GM13976 (cell line): Measurements from ENCODE around the gene RTTN.

ENCODE experiments used
- DNase-seq: peaks from one replicate; pipeline ENCODE4 v3.0.0; 2012; ENCODE audit warnings: low spot score
- in situ Hi-C: fragments of 300-500 bp; cut with MboI; formaldehyde crosslinking; loops from one replicate; pipeline ENCODE4 v1.12.0; 2022; ENCODE audit warnings: low sequenced_read_pairs, mixed read lengths, inconsistent platforms; ENCODE audit not compliant: unreplicated experiment
- TF ChIP-seq, protein P1 (sequence below): IDR thresholded peaks from 2 replicates; pipeline ENCODE4 v1.5.1; 2012; ENCODE audit warnings: borderline replicate concordance, mild to moderate bottlenecking; ENCODE audit not compliant: insufficient read depth; ENCODE audit errors: extremely low read depth, missing control alignments, control extremely low read depth

RTTN gene

DNA sequence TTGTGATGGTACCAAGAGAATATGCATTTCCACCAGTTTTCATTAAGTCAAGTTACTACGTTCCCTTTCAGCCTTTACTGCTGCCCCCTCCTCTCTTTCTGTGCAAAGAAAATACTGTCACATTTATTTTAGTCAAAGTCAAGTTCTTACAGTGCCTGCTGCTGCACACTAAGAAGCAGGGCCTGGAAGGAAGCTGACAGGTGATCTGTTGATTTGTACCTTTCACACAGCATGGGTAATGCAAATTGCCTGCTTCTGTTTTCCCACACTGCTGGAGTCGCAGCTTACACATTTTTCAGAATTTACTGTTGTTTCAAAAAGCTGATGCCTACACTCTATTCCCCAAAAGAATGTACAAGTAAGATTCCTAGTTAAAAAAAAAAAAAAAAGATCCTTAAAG, 209.1 kb downstream of the RTTN start:
- TF ChIP-seq, protein P1, sequence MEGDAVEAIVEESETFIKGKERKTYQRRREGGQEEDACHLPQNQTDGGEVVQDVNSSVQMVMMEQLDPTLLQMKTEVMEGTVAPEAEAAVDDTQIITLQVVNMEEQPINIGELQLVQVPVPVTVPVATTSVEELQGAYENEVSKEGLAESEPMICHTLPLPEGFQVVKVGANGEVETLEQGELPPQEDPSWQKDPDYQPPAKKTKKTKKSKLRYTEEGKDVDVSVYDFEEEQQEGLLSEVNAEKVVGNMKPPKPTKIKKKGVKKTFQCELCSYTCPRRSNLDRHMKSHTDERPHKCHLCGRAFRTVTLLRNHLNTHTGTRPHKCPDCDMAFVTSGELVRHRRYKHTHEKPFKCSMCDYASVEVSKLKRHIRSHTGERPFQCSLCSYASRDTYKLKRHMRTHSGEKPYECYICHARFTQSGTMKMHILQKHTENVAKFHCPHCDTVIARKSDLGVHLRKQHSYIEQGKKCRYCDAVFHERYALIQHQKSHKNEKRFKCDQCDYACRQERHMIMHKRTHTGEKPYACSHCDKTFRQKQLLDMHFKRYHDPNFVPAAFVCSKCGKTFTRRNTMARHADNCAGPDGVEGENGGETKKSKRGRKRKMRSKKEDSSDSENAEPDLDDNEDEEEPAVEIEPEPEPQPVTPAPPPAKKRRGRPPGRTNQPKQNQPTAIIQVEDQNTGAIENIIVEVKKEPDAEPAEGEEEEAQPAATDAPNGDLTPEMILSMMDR: no peak
- in situ Hi-C loops: no loop called here
- no peak for DNase-seq

DNA sequence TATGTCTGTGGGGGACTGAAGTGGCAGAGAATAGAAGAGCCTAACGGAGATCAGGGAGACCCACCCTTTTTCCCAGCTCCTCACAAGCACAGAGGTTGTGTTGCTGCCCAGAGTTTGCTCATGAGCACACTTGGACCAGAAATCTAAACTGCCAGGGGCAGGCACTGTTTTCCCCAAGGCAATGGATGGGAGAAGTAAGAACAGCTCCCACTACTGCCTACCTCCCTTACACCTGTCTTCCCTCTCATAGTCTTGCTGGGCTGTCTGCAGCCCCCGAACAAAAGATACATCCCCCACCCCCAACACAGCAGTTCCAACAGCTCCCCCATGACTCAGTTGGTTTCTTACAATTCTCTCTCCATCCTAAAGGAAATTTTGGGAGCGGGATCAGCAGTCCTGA, 209.7 kb downstream of the RTTN start:
- in situ Hi-C loops: no loop called here
- TF ChIP-seq, protein P1: no peak
- no peak for DNase-seq

GRCh38 chr18:69992776-69993175, 212.7 kb downstream of the RTTN start:
- TF ChIP-seq, protein P1: no peak

GRCh38 chr18:69987870-69988269, 217.6 kb downstream of the RTTN start:
- in situ Hi-C loops: no loop called here
- TF ChIP-seq, protein P1: no peak

More at GRCh38 chr18:69992776-69993175, 212.7 kb downstream of the RTTN start:
- in situ Hi-C loops: no loop called here
- DNase-seq: no peak

DNA sequence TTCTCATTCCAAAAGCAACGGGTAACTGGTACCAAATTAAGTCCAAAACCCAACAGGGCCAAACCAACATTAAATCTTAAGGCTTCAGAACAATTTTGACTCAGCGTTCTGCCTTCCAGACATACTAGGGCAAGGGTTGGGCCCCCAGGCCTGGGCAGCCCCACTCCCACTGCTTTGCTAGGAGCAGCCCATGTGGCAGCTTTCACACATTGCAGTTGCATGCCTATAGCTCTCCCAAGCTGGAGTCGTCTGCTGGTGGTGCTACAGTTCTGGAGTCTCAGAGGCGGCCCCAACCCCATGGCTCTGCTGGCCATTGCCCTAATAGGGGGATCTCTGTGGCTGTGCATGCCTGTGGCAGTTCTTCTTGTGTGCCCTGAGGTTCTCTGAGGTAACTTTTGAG, 220.2 kb downstream of the RTTN start:
- no peak for DNase-seq
- in situ Hi-C loops: no loop called here
- TF ChIP-seq, protein P1: no peak

More at GRCh38 chr18:69987870-69988269, 217.6 kb downstream of the RTTN start:
- no peak for DNase-seq

DNA sequence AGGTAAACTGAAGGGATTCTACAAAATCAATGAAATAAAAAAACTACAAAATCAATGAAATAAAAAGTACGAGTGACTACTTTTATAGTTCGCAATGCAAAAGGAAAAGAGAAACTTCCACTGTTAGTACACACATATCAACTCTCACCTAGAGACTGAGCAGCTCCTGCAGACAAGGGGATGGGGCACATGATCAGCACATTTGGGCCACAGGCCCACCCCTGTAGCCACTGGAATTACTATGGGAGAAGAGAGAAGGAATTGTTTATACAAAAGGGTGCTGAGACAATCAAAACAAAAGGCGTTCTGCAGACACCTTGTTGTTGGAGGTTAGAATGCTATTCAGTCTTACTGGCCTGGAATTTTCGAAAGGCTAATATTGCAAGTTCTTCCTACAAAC, 223.1 kb downstream of the RTTN start:
- no peak for DNase-seq
- TF ChIP-seq, protein P1: no peak
- in situ Hi-C loops: no loop called here

GRCh38 chr18:69981948-69982347, 223.5 kb downstream of the RTTN start:
- TF ChIP-seq, protein P1: no peak
- in situ Hi-C loops: no loop called here
- DNase-seq: no peak
